HPDE6-E6E7 (cell line): Measurements from ENCODE around the gene ZNF385D.

Experiments used
- DNase-seq: peaks from one replicate; pipeline ENCODE4 v3.0.0; 2011; ENCODE audit warnings: missing footprints; ENCODE audit errors: extremely low spot score

The ZNF385D gene

DNA sequence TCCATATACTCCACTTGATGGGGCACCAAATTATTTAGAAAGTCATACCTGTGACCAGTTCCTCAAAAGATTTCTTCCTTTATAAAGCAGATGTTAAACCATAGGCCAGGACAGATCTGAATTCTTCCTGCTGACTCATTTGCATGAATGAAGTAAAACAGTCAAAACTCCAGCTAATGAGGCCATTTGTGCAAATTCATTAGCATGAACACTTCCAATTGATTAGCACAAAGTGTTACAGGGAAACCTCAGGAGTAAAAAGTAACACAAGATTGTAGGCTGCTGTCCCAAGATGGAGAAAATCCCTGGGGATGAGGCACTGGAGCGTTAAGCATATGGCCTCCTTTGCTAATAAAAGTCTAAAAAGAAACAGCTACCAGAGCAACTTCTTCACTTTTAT is 149.8 kb downstream of the ZNF385D start:
- no peak for DNase-seq

DNA sequence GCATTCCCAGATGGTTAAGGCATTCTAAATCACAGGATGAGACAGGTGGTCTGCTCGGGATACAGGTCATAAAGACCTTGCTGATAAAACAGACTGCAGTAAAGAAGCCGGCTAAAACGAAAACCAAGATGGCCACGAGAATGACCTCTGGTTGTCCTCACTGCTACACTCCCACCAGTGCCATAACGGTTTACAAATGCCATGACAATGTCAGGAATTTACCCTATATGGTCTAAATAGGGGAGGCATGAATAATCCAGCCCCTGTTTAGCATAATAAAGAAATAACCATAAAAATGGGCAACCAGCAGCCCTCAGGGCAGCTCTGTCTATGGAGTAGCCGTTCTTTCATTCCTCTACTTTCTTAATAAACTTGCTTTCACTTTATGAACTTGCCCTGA is 151.1 kb downstream of the ZNF385D start:
- no peak for DNase-seq

DNA sequence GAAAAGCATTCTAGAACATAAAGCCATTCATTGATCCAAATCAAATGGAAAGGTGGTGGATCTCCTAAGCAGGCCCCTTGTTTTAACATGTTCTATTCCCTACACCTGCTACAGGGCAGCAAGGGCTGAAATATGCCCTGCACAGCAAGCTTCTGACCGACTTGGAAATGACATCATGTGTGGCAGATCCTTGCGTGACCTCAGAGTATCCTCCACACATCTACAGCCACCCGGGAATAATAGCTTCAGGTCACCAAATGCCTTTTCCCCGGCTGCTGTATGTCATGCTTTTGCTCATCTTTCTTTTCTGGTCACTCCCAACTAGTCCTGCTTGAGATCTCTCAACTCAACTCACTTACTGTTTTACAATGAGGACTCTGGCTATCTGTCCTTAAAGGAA is 158.2 kb downstream of the ZNF385D start:
- DNase-seq: no peak

DNA sequence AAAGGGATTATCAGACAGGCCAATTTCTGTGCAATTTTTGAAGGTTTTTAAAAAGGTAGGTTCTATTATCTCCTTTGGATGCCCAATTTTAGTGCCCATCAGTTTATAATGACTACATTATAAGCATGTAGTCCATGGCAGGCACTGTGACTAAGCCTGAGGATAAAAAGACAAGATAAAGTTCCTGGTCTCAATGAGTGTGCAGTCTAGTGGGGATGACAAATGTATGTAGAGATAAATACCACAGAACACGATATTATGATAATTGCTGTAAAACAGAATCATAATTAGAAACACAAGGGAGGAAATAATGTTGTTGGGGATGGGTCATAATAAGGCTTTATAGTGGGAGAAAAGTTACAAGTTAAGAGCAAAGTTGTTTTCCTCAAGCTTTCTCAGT is 163.1 kb downstream of the ZNF385D start:
- no peak for DNase-seq

DNA sequence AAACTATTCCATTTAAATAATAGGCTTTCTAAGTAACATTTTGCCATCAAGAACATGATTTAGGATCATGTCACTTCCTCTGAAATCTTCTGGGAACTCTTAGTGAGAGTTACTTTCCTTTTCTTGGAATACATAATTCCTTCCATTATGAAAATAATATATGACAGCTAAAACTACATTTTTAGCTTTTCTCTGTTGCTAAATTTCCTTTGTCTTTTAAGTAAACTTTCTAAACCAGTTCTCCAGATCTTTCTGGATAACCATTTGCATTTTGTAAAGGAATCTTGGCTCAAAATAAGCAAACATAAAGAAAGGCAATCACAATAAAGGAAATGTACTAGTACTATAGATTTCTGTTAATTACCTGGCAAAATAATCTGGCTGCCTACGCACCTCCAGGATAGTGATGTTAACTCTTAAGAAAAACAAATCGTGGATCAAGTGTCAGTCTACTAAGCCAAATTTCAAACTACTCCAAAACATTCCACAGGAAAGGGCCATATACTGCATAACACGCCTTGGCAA is 165.7 kb downstream of the ZNF385D start:
- no peak for DNase-seq

DNA sequence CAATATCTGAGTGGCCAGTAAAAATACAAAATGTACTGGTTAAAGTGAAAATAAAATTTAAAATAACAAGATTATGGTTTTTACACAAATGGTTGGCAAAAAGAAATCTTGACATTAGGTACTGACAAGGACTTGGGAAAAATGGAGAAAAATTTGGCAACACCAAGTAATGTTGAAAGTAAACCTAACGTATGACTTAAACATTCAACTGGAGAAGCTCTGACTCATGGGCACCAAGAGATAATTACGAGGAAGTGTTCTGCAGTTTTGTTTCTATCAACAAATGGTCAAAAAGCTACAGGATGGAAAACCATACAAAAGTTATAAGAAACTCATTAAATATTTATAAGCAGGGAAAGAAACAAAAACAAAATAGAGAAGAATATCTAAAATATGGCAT is 177.7 kb downstream of the ZNF385D start:
- no peak for DNase-seq

DNA sequence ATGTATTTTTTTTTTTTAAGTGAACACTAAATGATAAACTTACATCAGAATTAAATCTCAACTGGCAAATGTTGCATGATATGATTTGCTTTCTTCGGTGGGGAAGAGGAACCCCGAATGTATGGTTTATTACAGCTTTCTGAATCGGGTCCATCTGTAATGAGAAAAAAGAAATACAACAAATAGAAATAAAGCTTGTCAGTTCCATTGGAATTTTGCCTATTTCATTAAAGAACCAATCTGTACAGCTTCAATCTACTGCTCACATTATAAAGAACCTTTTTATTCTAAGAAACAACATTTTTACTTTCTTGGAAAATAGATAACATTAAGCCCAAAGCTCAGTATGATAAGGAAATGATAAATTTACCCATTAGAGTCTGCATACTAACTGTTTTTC is 186.5 kb downstream of the ZNF385D start:
- no peak for DNase-seq

DNA sequence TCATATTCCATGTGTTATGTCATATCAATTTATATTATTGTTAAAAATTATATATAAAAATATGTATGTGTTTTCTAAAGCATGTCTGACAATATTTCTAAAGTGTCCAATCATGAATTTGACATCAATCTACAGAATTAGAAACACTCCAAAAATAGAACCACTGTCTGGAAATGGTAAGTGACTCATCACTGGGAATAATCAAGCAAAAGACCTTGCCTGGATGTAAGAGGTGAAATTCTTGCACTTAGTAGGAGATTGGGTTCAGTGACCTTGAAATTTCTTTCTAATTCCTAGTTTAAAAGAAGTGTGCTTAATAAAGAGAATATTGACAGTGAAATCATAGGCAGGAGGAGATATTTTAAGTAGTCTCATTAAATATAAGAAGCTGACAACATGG is 188.8 kb downstream of the ZNF385D start:
- no peak for DNase-seq

DNA sequence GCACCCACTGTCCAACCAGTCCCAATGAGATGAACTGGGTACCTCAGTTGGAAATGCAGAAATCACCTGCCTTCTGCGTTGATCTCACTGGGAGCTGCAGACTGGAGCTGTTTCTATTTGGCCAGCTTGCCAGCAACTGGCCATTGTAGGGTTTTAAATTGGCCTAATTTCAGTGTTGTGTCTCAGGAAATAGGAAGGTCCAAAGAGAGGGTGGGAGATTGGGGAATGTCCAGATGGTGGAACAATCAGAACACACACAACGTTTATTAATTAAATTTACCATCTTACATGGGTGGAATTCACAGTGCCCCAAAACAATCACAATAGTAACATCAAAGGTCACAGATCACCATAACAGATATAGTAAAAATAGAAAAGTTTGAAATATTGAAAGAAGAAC is 189.5 kb downstream of the ZNF385D start:
- DNase-seq: no peak

DNA sequence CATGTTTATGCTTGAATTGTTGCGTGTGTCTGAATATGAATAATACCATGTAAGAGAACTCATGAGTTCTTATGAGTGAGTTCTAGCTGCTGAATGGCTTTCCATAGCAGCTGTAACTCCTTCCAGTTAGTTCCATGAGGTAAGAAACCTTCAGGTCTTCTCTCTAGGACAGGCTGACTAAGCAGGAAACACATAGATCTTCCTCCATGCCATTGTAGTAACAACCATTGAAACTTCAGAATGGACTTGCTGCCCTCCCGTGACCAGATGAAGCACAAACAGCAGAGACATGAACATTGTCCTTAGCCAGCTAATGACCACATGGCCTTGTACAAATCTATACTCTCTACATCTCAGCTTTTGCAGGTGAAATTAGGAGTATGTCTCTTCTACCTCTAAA is 200.0 kb downstream of the ZNF385D start:
- DNase-seq: no peak

DNA sequence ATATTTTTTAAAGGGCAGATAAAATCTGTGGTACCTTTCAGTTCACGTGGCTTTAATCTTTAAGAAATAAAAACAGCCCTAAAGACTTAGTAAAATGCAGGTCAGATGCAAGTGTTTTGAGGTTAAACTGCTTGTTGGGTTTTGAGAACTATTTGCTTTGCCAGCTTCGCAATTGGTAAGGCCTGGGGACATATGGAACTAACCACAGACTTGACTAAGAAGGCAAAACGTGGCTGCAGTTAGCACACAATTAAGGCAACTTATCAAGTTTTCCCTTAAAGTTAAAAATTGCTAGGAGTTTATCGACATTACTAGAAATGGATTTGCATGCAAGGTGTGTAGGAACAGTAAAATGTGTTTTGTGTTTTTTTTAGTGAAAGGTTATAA is 206.9 kb downstream of the ZNF385D start:
- DNase-seq: no peak

DNA sequence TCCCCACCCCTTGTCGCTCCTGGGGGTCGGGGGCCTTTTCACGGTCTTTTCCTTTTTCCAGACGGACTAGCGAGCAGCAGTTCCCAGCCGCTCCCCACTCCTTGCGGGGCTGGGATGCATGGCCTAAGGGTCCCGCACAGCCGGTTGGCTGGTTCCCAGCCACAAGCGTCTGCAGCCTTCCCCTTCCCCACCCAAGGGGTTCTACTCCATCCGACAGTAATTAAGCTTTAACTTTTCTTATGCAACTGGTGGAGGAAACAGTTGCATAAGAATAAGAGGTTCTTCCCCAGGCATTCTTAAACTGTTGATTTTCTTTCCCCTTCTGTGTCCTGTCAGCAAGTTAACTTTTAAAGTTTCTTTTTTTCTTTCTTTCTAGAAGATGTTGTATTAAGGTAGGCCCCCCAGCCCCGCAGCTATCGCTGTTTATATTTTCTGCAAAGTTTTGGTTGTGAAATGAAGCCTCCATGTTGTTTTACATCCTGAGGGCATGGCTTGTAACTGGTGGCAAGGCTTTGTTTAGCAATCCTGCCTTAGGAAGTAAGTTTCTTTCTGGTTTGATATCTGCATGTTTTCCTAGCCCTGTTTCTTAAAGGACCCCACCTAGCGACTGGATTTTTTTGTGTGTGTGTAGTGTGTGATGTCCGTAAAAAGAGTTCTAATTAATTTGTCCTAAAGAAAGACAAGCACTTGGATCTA is 207.5 kb downstream of the ZNF385D start:
- DNase-seq: no peak

DNA sequence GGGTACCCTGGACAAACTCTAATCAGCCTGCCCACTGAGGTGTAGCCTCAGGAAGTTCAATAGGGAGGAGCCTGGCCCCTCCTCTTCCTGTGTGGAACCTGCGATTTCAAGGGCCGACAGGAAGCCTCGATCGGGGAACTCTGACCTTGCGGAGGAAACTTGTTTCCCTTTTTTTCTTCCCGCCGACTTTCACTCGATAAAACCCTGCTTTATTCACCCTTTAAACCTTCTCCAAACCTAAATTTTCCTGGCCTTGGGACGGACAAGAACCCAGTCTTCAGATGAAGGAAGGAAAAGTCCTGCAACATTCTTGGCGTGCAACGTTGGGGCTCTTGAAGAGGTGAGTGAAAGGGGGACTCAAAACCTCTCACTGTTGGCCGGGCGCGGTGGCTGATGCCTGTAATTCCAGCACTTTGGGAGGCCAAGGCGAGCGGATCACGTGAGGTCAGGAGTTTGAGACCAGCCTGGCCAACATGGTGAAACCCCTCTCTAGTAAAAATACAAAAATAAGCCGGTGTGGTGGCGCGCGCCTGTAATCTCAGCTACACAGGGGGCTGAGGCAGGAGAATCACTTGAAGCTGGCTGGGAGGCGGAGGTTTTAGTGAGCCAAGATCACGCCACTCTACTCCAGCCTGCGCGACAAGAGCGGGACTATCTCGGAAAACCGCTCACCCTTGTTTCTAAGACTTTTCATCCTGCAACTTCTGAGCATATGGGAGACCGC is 208.2 kb downstream of the ZNF385D start:
- DNase-seq: no peak

DNA sequence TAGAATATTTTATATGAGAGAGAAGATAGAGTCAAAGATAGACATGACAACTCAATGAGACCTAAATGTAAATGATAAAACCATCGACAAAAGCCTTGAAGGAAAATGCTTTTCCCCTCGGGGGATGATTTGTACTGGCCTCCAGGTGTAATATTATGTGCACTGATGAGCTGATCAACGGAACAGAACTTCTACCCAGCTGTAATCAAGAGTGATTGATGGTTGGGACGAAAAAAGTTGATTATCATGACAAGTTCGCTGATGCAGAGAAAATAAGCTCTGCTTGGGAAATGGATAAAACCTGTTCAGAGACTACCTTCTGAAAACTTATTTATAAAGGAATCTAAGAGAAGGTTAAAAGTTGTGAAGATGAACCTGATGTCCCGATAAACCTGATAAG is 210.7 kb downstream of the ZNF385D start:
- no peak for DNase-seq

DNA sequence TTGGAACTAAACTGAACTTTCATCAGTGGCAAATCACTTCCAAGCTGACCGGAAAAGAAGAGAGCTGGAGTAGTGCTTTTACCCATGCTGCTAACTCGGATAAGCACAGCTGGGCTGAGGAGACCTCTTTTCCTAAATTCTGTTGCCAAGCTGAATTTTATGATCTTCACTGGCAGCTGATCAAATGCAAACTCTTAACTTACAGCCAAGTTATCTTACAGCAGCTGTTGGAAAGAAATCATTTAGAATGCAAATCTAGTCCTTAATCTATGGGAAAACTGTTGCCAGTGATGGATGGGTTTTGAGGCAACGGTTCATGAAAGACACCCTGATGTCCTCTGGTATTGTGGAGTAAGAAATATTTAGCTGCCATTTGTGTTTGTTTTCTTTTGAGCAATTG is 216.5 kb downstream of the ZNF385D start:
- no peak for DNase-seq

DNA sequence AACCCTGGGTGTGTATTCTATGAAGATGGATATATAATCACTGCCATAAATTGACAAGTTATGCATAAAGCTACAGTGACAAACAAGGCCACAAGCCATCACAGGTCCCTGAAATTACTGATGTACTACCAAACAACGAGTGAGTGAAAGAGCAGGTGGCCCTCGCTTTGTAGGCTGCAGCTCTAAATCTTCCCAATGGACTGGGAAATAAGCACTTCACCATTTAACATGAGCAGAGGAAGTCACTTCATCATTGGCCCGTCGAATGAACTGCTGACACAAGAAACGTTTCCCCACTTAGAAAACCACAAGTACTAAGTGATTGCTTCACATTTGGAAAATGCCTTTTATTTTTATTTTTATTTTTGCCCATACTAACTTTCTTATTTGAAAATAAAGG is 218.0 kb downstream of the ZNF385D start:
- DNase-seq: no peak

DNA sequence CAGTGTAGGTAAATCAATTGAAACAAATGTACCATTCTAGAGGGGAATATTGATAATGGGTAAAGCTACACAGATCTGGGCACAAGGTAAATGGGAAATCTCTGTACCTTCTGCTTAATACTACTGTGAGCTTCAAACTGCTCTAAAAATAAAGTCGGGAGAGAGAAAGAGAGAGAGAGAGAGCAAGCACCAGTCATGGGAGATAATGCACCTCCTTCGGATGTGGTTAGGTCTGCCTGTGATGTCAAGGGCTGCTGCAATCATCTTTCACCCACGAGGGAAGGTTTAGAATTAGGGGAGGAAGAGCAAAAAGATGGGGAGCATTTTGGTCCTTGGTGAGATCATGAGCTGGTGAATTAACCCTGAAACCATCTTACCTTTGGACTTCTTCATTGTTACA is 219.1 kb downstream of the ZNF385D start:
- DNase-seq: no peak

DNA sequence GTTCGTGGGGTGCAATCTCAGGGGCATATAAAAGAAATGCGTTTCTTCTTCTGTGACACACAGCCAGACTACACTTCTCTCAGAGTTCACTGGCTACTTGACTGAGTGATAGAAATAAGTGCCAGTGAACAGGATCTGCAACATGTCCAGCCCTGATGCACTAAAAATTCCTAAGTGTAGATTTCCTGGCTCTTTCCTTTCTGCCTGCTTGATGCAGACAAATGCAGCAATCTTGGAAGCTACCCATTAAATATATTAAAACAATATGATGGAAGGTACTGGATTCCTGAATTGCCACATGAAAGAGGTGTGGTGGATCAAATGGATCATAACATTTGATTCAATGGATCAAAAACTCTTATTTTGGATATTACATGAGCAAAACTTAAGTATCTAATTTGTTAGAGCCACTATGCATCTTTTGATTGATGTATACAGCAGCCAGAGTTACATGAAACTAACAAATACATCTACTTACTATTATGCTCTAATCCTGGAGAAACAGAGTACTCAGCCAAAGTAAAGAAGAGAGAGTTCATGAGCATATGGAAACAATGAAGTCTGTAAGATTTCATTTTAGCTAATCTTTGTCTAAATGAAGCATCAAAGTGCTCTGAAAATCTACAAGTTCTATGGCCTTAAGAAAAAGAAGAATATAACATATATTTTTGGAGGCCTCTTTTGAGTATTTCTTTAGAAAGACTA is 222.6 kb downstream of the ZNF385D start:
- DNase-seq: no peak

DNA sequence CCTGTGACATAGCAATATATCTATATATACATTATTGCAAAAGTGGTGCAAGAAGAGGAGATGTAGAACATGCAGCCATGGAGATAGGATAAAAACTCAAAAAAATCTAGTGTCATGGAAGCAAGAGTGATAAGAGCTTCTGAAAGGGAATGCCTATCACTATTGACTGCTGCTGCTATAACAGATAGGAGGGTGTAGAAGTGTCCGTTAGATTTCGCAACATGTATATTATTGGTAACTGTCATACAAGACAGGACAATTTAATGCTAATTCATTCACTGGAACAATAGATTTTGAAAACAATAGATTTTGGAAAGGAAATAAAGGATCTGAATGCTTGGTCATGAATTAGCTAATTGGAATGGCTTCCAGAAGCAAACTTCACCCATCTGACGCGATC is 224.5 kb downstream of the ZNF385D start:
- DNase-seq: no peak

DNA sequence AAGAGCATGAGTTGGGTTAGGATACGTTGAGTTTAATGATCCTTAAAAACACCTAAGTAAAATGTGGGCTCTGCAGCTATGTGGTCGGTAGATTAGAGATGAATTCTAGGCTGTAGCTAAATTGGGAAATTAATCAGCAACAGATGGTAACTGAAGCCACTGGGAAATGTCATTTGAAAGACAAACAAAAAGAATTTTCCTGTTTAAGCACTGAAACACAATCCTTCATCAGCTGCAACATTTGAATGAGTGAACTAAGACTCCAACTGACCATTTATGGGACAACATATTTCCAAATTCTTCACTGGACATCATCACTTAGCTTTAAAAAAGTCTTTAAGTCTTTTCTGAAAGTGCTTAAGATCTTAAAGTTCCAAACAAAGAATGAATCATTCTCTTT is 226.9 kb downstream of the ZNF385D start:
- no peak for DNase-seq

DNA sequence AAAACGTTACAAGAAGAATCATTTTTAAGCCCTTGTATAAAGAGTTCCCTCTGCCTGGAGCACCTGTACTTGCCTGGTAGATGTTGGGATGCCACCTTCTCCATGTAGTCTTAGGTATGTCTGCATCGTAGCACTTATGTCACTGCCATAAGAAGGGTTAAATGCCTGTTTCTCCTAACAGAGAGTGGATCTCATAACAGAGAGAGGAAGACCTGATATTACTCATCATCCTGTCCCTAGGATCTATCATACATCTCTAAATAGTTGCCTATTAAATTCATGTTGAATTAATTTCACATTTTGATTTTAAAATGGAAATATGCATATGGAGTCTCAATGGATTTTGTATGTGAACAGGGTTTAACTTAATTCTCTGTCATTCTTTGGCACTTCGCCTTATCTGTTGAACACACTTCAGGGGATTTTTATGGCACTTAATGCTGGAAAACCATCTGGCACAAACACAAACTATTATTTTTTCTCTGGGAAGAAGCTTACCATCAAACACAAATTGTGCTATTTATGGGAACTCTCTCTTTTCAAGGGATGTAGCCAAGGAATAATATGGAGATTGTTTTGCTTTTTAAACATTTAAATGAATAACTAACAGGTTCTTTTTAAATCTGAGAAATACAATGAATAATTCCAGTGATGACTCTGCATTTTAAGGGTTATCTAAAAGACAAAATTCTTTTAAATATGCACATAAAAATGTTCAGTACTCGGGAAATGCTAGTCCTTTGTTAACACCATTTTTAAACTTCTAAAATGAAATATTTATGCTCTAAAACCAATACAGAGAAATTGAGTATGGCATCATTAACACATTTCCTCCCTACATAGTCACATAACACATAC is 230.7 kb downstream of the ZNF385D start:
- no peak for DNase-seq

DNA sequence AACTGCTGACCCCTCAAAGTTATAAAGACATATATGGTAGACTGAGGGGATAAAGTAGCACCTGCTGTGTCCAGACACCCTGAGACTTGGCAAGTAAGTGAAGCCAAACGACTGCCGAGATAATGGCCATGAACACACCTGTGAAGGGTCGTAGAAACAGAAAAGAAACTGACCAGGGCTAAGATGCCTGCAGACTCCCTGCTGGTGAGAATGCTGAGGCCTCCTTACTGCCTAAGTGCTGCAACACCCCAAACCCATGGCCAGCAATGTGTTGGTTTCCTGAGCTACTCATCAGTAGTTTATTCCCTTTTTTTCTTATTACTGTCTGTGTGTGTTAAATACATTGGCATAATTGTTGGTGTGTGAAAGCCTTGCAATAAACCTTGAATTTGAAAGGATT is 233.8 kb downstream of the ZNF385D start:
- no peak for DNase-seq
